Kidney epithelial cell (primary cell): ENCODE data around the gene UGT1A8. TPM values are rescaled to one million over a fixed set of nuclear protein-coding genes. Genes with fewer than 3 reads are reported as not detected.

ENCODE experiments used
- DNase-seq: peaks from one replicate; pipeline ENCODE4 v3.0.0-alpha.2; 2010; ENCODE audit warnings: low read depth
- H3K27me3 ChIP-seq: 2 replicates; pipeline ENCODE4 v1.6.0; 2011; ENCODE audit warnings: low read length; ENCODE audit not compliant: control insufficient read depth, insufficient read depth
- H3K36me3 ChIP-seq: 2 replicates; pipeline ENCODE4 v1.5.1; 2011; ENCODE audit warnings: low read length; ENCODE audit not compliant: control insufficient read depth, insufficient read depth
- H3K4me3 ChIP-seq: 2 replicates; pipeline ENCODE4 v1.5.1; 2011; ENCODE audit warnings: low read depth, mild to moderate bottlenecking, control low read depth, low read length
- CTCF ChIP-seq: IDR thresholded peaks from 2 replicates; pipeline ENCODE4 v1.5.1; 2011; ENCODE audit warnings: mild to moderate bottlenecking, moderate library complexity, low read length, control low read depth, inconsistent platforms; ENCODE audit not compliant: insufficient read depth, poor library complexity, severe bottlenecking
- total RNA-seq: library from RNA; depleted of rRNA; stranded (reverse); fragments of >200 nt; gene quantifications from 2 replicates; pipeline ENCODE4 v1.2.3, GENCODE V29; 2015

UGT1A8 gene
- total RNA-seq, 1 donor from 2014 or later = not detected

GRCh38 chr2:233681521-233682099, 64.2 kb downstream of the UGT1A8 start, which contains the start of gene UGT1A7:
UGT1A7 (plus strand) TSS chr2:233681901; CDS start chr2:233681938, 37 bp downstream.
- no peak within 1 kb of the TSS for H3K4me3 ChIP-seq
- DNase-seq = no peak
- H3K27me3 ChIP-seq = no peaks in the 10 kb centered on the region
- H3K36me3 ChIP-seq = no peaks in the 10 kb centered on the region
- TF ChIP-seq CTCF = no peak

- TF ChIP-seq CTCF = no peak
- Histone ChIP-seq H3K36me3 (no peaks in the 10 kb centered on the region), H3K4me3 (no peak overlapping the region), H3K27me3 (no peaks in the 10 kb centered on the region)
- no peak for DNase-seq
Measured at GRCh38 chr2:233684640-233685039, 67.2 kb downstream of the UGT1A8 start.

- no peak for TF ChIP-seq CTCF
- Histone ChIP-seq H3K27me3 (no peaks in the 10 kb centered on the region), H3K36me3 (no peaks in the 10 kb centered on the region), H3K4me3 (no peak overlapping the region)
- no peak for DNase-seq
Measured at GRCh38 chr2:233686928-233687327, 69.5 kb downstream of the UGT1A8 start.

- no peaks in the 10 kb centered on the region for H3K27me3 ChIP-seq
- no peak for TF ChIP-seq CTCF
- no peak for DNase-seq
- no peak overlapping the region for H3K4me3 ChIP-seq
- no peaks in the 10 kb centered on the region for H3K36me3 ChIP-seq
Measured at GRCh38 chr2:233688341-233688740, 70.9 kb downstream of the UGT1A8 start.

- no peaks in the 10 kb centered on the region for H3K36me3 ChIP-seq
- no peak for TF ChIP-seq CTCF
- no peak for DNase-seq
- no peaks in the 10 kb centered on the region for H3K27me3 ChIP-seq
- H3K4me3 ChIP-seq = no peak overlapping the region
Measured at GRCh38 chr2:233689031-233689430, 71.6 kb downstream of the UGT1A8 start.

- Histone ChIP-seq H3K27me3 (no peaks in the 10 kb centered on the region), H3K4me3 (no peak overlapping the region), H3K36me3 (no peaks in the 10 kb centered on the region)
- no peak for DNase-seq
- no peak for TF ChIP-seq CTCF
Measured at GRCh38 chr2:233689501-233689900, 72.1 kb downstream of the UGT1A8 start.
